ENCODE measurements around the gene FABP1.

The FABP1 gene

DNA sequence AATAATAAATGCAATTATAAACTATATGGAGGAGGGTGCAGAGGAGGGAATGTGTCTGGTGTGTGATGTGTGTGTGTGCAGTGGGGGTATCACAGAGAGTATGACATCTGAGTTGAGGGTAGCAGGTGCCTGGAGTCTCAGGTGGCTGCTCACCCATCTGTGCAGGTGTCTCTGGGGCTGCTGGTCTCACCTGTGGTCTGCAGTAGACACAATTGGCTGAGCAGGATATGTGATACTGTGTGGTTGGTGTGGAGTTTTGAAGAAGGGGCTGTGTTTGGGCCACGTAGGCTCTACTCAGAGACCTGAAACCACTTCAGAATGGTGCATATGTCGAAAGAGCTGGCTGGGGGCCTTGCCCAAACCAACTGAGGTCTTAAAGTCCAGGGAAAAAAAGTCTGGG, 17.0 kb downstream of the FABP1 start:
- Histone ChIP-seq H3K4me2 (ENCODE audit: insufficient read depth, low read length) (no peak overlapping the region), H4K20me1 (ENCODE audit: insufficient read depth, low read length) (no peaks in the 10 kb centered on the region), H3K9me3 (ENCODE audit: insufficient read depth, low read length, severe bottlenecking) (no peaks in the 10 kb centered on the region), H3K4me1 (ENCODE audit: insufficient read depth, low read length) (no peaks in the 10 kb centered on the region), H3K79me2 (ENCODE audit: insufficient read depth, low read length) (no peaks in the 10 kb centered on the region), H3K27ac (ENCODE audit: low read length) (no peak overlapping the region), H3K9ac (ENCODE audit: low read depth, low read length) (no peak overlapping the region), H3K4me3 (ENCODE audit: low read depth in 1 of 2, low read length in 2 of 2) (no peak overlapping the region), H2AFZ (ENCODE audit: low read depth, low read length) (no peak overlapping the region), H3K27me3 (ENCODE audit: insufficient read depth, low read length, poor library complexity) (no peaks in the 10 kb centered on the region), H3K36me3 (ENCODE audit: insufficient read depth, low read length) (no peaks in the 10 kb centered on the region)
- no peak; the same call in 2 of the 3 replicates for ATAC-seq (ENCODE audit: insufficient read depth, low read depth)
- TF ChIP-seq, protein P1, sequence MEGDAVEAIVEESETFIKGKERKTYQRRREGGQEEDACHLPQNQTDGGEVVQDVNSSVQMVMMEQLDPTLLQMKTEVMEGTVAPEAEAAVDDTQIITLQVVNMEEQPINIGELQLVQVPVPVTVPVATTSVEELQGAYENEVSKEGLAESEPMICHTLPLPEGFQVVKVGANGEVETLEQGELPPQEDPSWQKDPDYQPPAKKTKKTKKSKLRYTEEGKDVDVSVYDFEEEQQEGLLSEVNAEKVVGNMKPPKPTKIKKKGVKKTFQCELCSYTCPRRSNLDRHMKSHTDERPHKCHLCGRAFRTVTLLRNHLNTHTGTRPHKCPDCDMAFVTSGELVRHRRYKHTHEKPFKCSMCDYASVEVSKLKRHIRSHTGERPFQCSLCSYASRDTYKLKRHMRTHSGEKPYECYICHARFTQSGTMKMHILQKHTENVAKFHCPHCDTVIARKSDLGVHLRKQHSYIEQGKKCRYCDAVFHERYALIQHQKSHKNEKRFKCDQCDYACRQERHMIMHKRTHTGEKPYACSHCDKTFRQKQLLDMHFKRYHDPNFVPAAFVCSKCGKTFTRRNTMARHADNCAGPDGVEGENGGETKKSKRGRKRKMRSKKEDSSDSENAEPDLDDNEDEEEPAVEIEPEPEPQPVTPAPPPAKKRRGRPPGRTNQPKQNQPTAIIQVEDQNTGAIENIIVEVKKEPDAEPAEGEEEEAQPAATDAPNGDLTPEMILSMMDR (IDR thresholded peaks at IDR 0.05; ENCODE audit: borderline replicate concordance, extremely low read depth, low read length, poor library complexity, severe bottlenecking), result no peak
- no peak for TF ChIP-seq EZH2 (IDR thresholded peaks at IDR 0.05; ENCODE audit: borderline replicate concordance, low read depth, low read length, severe bottlenecking)
- no peak for DNase-seq

DNA sequence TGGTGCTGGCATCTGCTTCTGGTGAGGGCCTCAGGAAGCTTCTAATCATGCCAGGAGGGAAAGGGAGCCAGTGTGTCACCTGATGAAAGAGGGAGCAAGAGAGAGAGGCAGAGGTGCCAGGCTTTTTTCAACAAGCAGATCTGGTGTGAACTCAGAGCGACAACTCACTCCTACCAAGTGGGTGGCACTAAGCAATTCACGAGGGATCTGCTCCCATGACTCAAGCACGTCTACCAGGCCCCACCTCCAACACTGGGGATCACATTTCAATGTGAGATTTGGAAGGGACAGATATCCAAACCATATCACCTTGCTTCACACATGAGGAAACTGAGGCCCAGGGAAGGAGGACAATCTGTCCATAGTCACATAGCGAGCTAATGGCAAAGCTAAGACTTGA, 19.1 kb downstream of the FABP1 start:
- no peaks in the 10 kb centered on the region for H3K36me3 ChIP-seq (ENCODE audit: insufficient read depth, low read length)
- no peak for DNase-seq
- TF ChIP-seq, protein P1 (IDR thresholded peaks at IDR 0.05; ENCODE audit: borderline replicate concordance, extremely low read depth, low read length, poor library complexity, severe bottlenecking), result no peak
- TF ChIP-seq EZH2 (IDR thresholded peaks at IDR 0.05; ENCODE audit: borderline replicate concordance, low read depth, low read length, severe bottlenecking), result no peak
- no peaks in the 10 kb centered on the region for H4K20me1 ChIP-seq (ENCODE audit: insufficient read depth, low read length)
- no peaks in the 10 kb centered on the region for H3K4me1 ChIP-seq (ENCODE audit: insufficient read depth, low read length)
- H3K79me2 ChIP-seq (ENCODE audit: insufficient read depth, low read length), result no peaks in the 10 kb centered on the region
- no peak overlapping the region for H3K9ac ChIP-seq (ENCODE audit: low read depth, low read length)
- no peaks in the 10 kb centered on the region for H3K9me3 ChIP-seq (ENCODE audit: insufficient read depth, low read length, severe bottlenecking)
- no peaks in the 10 kb centered on the region for H3K27me3 ChIP-seq (ENCODE audit: insufficient read depth, low read length, poor library complexity)
- no peak overlapping the region for H2AFZ ChIP-seq (ENCODE audit: low read depth, low read length)
- no peak overlapping the region for H3K4me2 ChIP-seq (ENCODE audit: insufficient read depth, low read length)
- H3K27ac ChIP-seq (ENCODE audit: low read length), result no peak overlapping the region
- ATAC-seq (ENCODE audit: insufficient read depth, low read depth), result no peak
- H3K4me3 ChIP-seq (ENCODE audit: low read depth in 1 of 2, low read length in 2 of 2), result no peak overlapping the region

DNA sequence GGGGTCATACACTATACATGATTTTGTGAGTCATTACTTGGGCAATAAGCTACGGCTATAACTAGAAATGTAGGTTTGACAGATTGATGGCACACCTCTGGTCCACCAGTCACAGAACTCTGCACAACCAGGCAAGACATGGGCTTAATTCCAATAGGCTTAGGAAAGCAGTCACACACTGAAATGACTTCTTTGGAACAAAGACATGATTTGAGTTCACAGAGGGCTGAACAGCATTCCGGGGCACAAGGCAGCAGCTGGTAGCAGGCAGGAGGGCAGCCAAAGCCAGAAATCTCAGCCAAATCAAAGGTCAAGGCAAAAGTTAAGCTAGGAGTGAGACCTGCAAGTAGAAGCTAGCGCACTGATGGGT, 27.4 kb downstream of the FABP1 start:
- TF ChIP-seq, protein P1 (IDR thresholded peaks at IDR 0.05; ENCODE audit: borderline replicate concordance, extremely low read depth, low read length, poor library complexity, severe bottlenecking), result no peak
- TF ChIP-seq EZH2 (IDR thresholded peaks at IDR 0.05; ENCODE audit: borderline replicate concordance, low read depth, low read length, severe bottlenecking), result no peak
- no peaks in the 10 kb centered on the region for H3K79me2 ChIP-seq (ENCODE audit: insufficient read depth, low read length)
- DNase-seq (no peak), ATAC-seq (ENCODE audit: insufficient read depth, low read depth) (no peak)
- no peak overlapping the region for H3K4me3 ChIP-seq (ENCODE audit: low read depth in 1 of 2, low read length in 2 of 2)
- H3K9ac ChIP-seq (ENCODE audit: low read depth, low read length), result no peak overlapping the region
- H4K20me1 ChIP-seq (ENCODE audit: insufficient read depth, low read length), result no peaks in the 10 kb centered on the region
- H2AFZ ChIP-seq (ENCODE audit: low read depth, low read length), result no peak overlapping the region
- H3K9me3 ChIP-seq (ENCODE audit: insufficient read depth, low read length, severe bottlenecking), result no peaks in the 10 kb centered on the region
- no peak overlapping the region for H3K4me2 ChIP-seq (ENCODE audit: insufficient read depth, low read length)
- peaks cover 4% of the 10 kb centered on the region for H3K27me3 ChIP-seq (ENCODE audit: insufficient read depth, low read length, poor library complexity)
- no peak overlapping the region for H3K27ac ChIP-seq (ENCODE audit: low read length)
- H3K36me3 ChIP-seq (ENCODE audit: insufficient read depth, low read length), result no peaks in the 10 kb centered on the region
- H3K4me1 ChIP-seq (ENCODE audit: insufficient read depth, low read length), result no peaks in the 10 kb centered on the region
